KMS-11 (cell line): ENCODE results near the gene RSPH6A.

Source experiments
- H2AFZ ChIP-seq: fragments of 200-600 bp; sonication (generic); 2 replicates; pipeline ENCODE4 v1.6.1; 2016; ENCODE audit warnings: antibody characterized with exemption, mixed run types, low read depth
- H3K27ac ChIP-seq: fragments of 200-600 bp; sonication (generic); 2 replicates; pipeline ENCODE4 v1.6.1; 2016; ENCODE audit warnings: mild to moderate bottlenecking, mixed run types
- H3K27me3 ChIP-seq: fragments of 200-600 bp; sonication (generic); 2 replicates; pipeline ENCODE4 v1.6.1; 2017; ENCODE audit warnings: mild to moderate bottlenecking, low read depth, mixed run types, moderate library complexity; ENCODE audit not compliant: insufficient read depth
- H3K36me3 ChIP-seq: fragments of 200-600 bp; sonication (generic); 2 replicates; pipeline ENCODE4 v1.6.1; 2017; ENCODE audit warnings: mild to moderate bottlenecking, mixed run types; ENCODE audit not compliant: insufficient read depth
- H3K4me1 ChIP-seq: fragments of 200-600 bp; sonication (generic); 2 replicates; pipeline ENCODE4 v1.6.1; 2016; ENCODE audit warnings: mild to moderate bottlenecking, low read depth, mixed run types; ENCODE audit not compliant: poor library complexity, severe bottlenecking
- H3K4me2 ChIP-seq: fragments of 200-600 bp; sonication (generic); 2 replicates; pipeline ENCODE4 v1.7.0; 2016; ENCODE audit warnings: mild to moderate bottlenecking, mixed run types
- H3K4me3 ChIP-seq: fragments of 200-600 bp; sonication (generic); IDR thresholded peaks from 2 replicates; pipeline ENCODE4 v1.6.1; 2017; ENCODE audit warnings: low read depth, low read length, mixed read lengths; ENCODE audit not compliant: insufficient read depth
- H3K79me2 ChIP-seq: fragments of 200-600 bp; sonication (generic); 2 replicates; pipeline ENCODE4 v1.6.1; 2016; ENCODE audit warnings: low read depth, mixed run types; ENCODE audit not compliant: insufficient read depth
- H3K9ac ChIP-seq: fragments of 200-600 bp; sonication (generic); 2 replicates; pipeline ENCODE4 v1.6.1; 2016; ENCODE audit warnings: mild to moderate bottlenecking, mixed run types
- H4K20me1 ChIP-seq: fragments of 200-600 bp; sonication (generic); 2 replicates; pipeline ENCODE4 v1.6.1; 2016; ENCODE audit warnings: mild to moderate bottlenecking, mixed run types; ENCODE audit not compliant: insufficient read depth
- TF ChIP-seq, protein P1 (sequence below): fragments of 200-600 bp; sonication (generic); conservative IDR thresholded peaks from 2 replicates; pipeline ENCODE4 v1.6.1; 2017; ENCODE audit warnings: low read depth, mild to moderate bottlenecking, antibody characterized with exemption, low read length, moderate library complexity, mixed read lengths

Gene RSPH6A

DNA sequence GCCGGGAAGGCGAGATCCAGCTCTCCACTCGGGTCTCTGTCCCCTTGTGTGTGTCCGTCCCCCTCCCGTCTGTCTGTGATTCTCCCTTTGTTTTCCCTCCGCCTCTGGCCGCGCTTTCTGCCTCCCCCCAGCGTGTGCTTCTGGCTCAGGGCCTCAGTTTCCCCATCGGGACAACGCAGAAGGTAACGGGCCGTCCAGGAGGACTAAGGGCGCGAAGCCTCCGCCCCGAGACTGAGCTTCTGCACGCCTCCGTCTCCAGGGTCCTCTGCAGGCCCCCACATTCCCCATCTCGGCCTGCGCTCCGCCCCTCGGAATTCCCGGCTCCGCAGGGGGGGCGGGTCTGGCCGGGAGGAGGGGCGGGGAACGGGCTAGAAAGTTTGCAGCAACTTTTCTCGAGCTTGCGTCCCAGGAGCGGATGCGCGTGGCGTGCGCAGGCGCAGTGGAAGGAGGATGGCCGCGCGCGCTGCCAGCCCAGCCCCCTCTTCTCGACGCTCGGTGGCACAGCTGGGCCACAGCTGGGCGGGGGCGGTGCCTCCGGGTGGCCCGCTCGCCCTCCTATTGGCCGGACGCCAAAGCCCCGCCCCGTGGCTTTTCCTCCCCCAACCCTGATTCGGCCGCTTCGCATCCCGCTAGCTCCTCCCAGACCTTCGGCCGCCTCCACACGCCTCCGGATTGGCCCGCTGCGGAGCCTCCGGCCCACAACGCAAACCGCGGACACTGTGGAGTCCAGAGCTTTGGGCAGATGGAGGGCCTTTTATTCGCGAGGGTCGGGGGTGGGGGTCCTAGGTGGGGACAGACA is 45.9 kb downstream of the RSPH6A start, which contains the start of gene SIX5:
Gene SIX5, minus strand, starts transcription at position 269 of the 799 bp plus-strand sequence. CDS start 408 bp downstream, outside the sequence.
- H3K4me2 ChIP-seq = peak within 1 kb of the TSS; percentile 98
- peaks cover 17% of the 10 kb centered on the region for H3K4me1 ChIP-seq
- H4K20me1 ChIP-seq = no peaks in the 10 kb centered on the region
- peak within 1 kb of the TSS; percentile 66; the same call in 1 of the 2 replicates for H3K9ac ChIP-seq
- peak within 1 kb of the TSS; percentile 68 for H2AFZ ChIP-seq
- H3K27me3 ChIP-seq = peaks cover 6% of the 10 kb centered on the region
- H3K27ac ChIP-seq = peak within 1 kb of the TSS; percentile 53
- no peaks in the 10 kb centered on the region for H3K36me3 ChIP-seq
- H3K4me3 ChIP-seq = no peak within 1 kb of the TSS
- TF ChIP-seq, protein P1, sequence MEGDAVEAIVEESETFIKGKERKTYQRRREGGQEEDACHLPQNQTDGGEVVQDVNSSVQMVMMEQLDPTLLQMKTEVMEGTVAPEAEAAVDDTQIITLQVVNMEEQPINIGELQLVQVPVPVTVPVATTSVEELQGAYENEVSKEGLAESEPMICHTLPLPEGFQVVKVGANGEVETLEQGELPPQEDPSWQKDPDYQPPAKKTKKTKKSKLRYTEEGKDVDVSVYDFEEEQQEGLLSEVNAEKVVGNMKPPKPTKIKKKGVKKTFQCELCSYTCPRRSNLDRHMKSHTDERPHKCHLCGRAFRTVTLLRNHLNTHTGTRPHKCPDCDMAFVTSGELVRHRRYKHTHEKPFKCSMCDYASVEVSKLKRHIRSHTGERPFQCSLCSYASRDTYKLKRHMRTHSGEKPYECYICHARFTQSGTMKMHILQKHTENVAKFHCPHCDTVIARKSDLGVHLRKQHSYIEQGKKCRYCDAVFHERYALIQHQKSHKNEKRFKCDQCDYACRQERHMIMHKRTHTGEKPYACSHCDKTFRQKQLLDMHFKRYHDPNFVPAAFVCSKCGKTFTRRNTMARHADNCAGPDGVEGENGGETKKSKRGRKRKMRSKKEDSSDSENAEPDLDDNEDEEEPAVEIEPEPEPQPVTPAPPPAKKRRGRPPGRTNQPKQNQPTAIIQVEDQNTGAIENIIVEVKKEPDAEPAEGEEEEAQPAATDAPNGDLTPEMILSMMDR = no peak
- no peaks in the 10 kb centered on the region for H3K79me2 ChIP-seq

DNA sequence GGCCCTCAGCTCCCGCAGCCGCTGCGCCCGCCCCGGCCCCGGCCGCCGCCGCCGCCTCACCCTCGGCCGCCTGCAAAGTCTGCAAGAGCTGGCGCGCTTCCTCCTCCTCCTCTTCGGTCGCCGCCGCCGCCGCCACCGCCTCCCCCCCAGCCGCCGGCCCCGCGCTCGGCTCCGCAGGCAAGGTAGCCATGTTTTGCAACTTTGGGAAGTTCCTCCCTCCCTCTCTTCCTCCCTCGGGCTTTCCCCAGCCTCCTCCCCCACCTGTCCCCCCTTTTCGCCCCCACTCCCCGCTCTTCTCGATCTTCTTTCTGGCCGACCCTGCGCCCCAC is 46.5 kb downstream of the RSPH6A start:
- peaks cover 7% of the 10 kb centered on the region for H3K27me3 ChIP-seq
- no peaks in the 10 kb centered on the region for H3K79me2 ChIP-seq
- peak overlapping the region; percentile 94 for H3K4me2 ChIP-seq
- H3K4me1 ChIP-seq = peaks cover 17% of the 10 kb centered on the region
- TF ChIP-seq, protein P1 = no peak
- H4K20me1 ChIP-seq = no peaks in the 10 kb centered on the region
- peak overlapping the region; percentile 53 for H3K27ac ChIP-seq
- H3K36me3 ChIP-seq = no peaks in the 10 kb centered on the region
- H2AFZ ChIP-seq = peak overlapping the region; percentile 68
- H3K9ac ChIP-seq = peak overlapping the region; percentile 66; the same call in 1 of the 2 replicates
- H3K4me3 ChIP-seq = no peak overlapping the region

DNA sequence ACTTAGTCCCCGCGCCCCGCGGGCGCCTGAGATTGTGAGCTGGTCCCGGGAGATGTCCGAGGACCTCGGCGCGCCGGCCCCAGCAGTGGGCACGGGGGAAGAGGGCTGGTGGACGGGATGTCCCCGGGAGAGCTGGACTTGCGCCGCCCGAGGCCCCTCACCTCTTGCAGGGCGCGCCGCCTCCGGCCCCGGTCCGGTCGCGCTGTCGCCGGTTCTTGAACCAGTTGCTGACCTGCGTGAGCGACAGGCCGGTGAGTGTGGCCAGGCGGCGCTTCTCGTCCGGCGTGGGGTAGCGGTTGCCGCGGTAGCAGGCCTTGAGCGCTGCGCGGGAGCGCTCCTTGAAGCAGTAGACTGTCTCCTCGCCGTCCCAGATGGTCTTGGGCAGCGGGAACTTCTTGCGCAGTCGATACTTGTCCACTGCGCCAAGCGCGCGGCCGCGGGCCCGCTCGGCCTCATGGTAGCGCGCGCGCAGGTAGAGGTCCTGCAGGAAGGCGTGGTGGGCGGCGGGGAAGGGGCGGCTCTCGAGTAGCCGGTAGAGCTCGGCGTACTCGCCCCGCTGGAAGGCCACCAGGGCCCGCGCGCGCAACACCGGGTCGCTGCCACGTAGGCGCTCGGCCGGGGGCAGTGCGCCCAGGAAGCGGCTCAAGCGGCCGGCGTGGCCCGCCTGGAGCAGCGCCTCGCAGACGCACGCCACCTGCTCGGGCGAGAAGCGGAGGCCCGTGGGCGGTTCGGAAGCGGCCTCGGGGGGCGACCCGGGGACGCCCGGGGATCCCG is 47.0 kb downstream of the RSPH6A start:
- peaks cover 17% of the 10 kb centered on the region for H3K4me1 ChIP-seq
- peak overlapping the region; percentile 94 for H3K4me2 ChIP-seq
- H3K27me3 ChIP-seq = peaks cover 11% of the 10 kb centered on the region
- TF ChIP-seq, protein P1 = no peak
- H2AFZ ChIP-seq = peak overlapping the region; percentile 68
- peak overlapping the region; percentile 53 for H3K27ac ChIP-seq
- no peak overlapping the region for H3K4me3 ChIP-seq
- H4K20me1 ChIP-seq = no peaks in the 10 kb centered on the region
- H3K36me3 ChIP-seq = no peaks in the 10 kb centered on the region
- H3K79me2 ChIP-seq = no peaks in the 10 kb centered on the region
- H3K9ac ChIP-seq = peak overlapping the region; percentile 66; the same call in 1 of the 2 replicates

DNA sequence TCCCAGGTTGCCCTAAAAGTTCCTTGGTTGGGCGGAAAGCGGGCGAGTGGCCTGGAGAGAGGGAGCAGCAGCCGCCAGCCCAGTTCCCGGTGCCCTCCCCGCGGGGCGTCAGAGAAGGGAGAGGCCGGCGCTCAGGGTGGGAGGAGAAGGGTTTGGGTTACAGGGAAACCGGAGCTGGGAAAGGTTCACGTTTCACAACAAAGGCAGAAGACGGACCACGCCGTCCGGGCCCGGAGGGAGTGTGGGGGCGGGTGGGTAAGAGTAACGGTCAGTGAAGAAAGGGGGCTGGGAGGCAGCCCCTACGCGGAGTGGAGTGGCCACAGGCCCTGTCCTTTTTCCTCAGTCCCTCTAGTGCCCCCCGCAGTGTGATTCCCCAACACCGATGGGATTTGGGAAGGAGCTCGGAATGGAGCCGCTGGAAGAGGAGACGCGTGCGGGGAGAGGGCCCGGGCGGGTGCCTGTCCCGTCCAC is 47.7 kb downstream of the RSPH6A start:
- H3K79me2 ChIP-seq = no peaks in the 10 kb centered on the region
- peaks cover 17% of the 10 kb centered on the region for H3K4me1 ChIP-seq
- H2AFZ ChIP-seq = peak overlapping the region; percentile 68
- H4K20me1 ChIP-seq = no peaks in the 10 kb centered on the region
- TF ChIP-seq, protein P1 = no peak
- no peak overlapping the region for H3K27ac ChIP-seq
- H3K27me3 ChIP-seq = peaks cover 11% of the 10 kb centered on the region
- no peak overlapping the region for H3K4me3 ChIP-seq
- no peaks in the 10 kb centered on the region for H3K36me3 ChIP-seq
- peak overlapping the region; percentile 94 for H3K4me2 ChIP-seq
- peak overlapping the region; percentile 66; the same call in 1 of the 2 replicates for H3K9ac ChIP-seq
